GM12892 (cell line): ENCODE data around the gene PPP2R5C.

Experiments
- DNase-seq: peaks from one replicate; pipeline ENCODE4 v3.0.0; 2011; ENCODE audit not compliant: insufficient read length
- FAIRE-seq: peaks from 2 replicates; lab custom pipeline; 2011; peaks lifted over from hg19 to GRCh38; lab: Jason Lieb, UNC
- POLR2A ChIP-seq: IDR thresholded peaks from 2 replicates; pipeline ENCODE4 v1.6.1; 2011; ENCODE audit warnings: low read depth, low read length, control low read depth
- POLR2AphosphoS5 ChIP-seq: IDR thresholded peaks from 2 replicates; pipeline ENCODE4 v1.6.1; 2011; ENCODE audit warnings: low read depth, low read length, control low read depth
- TAF1 ChIP-seq: IDR thresholded peaks from 2 replicates; pipeline ENCODE4 v1.6.1; 2011; ENCODE audit warnings: low read depth, mild to moderate bottlenecking, control low read depth, low read length, borderline replicate concordance

Gene PPP2R5C

DNA sequence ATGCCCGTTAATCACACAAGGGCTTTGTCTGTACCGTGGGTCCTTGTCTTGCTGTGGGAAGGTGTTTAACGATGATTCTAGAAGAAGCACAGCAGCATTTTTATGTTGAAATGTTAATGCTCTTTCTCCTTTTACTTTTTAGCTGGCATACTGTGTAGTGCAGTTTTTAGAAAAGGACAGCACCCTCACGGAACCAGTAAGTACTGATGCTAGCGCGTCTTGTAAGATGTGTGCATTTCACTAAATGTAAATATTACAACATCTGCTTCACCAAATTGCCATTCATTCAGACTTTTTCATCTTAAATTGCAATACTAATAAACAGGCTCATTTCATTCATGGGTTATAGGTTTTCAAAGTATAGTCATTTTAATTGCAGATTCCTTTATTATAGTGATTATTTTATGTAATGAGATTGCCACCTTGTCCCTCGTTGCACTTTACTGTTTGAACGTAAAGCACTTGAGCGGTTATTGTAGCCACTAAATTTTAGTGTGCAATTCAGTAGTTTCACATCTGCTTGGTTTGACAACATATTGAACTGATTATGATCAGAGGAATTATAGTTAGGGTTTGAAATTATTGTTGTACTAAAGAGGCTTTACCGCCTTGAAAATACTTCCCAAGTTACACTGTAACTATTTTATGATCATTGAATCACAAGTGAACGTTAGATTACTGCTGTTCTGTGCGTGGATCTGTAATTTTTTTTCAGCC, 133.0 kb downstream of the PPP2R5C start:
- no peak for FAIRE-seq
- DNase-seq: no peak
- no peak for TF ChIP-seq POLR2A

DNA sequence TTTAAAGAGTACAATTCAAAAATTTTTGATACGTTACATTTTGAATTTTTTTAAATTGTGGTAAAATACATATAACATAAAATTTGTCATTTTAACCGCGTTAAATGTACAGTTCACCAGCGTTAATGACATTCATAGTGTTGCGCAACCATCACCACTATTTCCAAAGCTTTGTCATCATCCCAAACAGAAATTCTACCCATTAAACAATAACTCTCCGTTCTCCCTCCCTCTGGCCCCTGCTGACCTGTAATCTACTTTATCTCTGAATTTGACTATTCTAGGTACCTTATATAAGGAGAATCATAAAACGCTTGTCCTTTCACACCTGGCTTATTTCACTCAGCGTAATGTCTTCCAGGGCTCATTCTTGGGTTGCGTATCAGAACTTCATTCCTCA, 133.7 kb downstream of the PPP2R5C start:
- DNase-seq (no peak), FAIRE-seq (no peak)
- TF ChIP-seq TAF1: no peak
- TF ChIP-seq POLR2A: no peak
- TF ChIP-seq POLR2AphosphoS5: no peak

DNA sequence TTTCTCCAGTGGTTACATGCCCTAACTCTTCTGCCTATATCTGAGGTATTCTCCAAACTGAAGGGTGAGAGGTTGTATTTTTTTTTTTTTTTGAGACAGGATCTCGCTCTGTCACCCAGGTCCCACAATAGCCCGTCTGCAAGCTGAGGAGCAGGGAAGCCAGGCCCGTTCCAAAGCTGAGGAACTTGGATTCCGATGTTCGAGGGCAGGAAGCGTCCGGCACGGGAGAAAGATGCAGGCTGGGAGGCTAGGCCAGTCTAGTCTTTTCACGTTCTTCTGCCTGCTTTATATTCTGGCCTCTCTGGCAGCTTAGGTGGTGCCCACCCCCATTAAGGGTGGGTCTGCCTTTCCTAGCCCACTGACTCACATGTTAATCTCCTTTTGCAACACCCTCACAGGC, 135.8 kb downstream of the PPP2R5C start:
- FAIRE-seq (no peak), DNase-seq (no peak)
- TF ChIP-seq POLR2AphosphoS5 (no peak), POLR2A (no peak), TAF1 (no peak)

DNA sequence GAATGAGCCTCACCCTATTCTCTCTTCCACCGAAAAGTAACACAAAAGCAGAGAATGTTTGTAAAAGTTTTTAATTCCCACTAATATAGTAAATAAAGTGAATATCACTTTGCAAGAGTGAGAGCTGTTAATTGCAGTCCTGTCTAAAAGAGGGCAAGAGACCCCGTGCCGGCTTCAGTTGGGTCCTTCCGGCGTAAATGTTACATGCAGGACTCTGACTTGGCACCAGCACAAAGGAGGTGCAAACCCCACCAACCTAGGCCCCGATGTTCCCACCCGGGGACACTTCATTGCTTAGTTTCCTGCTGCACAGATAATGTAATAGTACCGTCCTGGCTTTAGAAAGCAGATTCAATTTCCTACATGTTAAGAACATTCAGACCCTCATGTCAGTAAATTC, 136.9 kb downstream of the PPP2R5C start:
- FAIRE-seq (no peak), DNase-seq (no peak)
- TF ChIP-seq POLR2AphosphoS5 (no peak), TAF1 (no peak), POLR2A (no peak)

DNA sequence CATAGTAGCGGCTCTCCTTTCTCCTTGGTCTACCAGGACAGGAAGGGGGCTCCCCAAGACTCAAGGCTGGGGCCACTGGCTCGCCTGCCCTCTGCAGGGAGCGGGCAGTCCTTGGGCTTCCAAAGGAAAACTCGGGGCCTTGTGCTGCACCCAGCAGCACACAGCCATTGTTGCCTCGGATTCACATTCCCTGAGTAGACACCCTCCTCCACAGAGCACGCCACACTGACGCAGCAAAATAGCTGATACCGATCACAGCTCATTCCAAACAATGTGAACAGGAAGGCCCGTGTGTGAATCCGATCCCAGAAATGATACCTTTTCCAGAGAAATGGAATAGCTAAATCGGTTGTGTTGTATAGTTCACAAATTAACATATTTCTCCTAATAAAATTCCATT, 137.8 kb downstream of the PPP2R5C start:
- no peak for TF ChIP-seq POLR2AphosphoS5
- no peak for TF ChIP-seq POLR2A
- no peak for TF ChIP-seq TAF1
- FAIRE-seq: no peak
- DNase-seq: no peak

DNA sequence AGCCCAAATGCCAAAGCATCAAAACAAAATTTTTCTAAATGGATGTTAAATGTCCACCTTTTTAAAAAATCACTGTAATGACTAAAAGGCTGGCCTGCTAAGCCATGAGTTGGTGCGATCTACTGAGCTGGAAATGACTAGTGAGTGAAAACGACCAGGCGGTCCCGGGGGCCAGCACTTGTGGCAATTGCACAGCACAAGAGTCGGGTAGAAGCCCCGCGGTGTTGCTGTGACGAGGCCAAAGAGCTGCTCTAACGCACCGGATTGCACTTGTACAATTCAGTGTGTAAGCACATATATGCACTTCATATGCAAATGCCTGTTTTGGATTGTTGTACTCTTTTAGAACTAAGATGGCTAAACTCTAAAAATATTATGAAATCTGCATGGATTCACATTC, 138.7 kb downstream of the PPP2R5C start:
- TF ChIP-seq TAF1 (no peak), POLR2AphosphoS5 (no peak), POLR2A (no peak)
- DNase-seq: no peak
- FAIRE-seq: no peak

DNA sequence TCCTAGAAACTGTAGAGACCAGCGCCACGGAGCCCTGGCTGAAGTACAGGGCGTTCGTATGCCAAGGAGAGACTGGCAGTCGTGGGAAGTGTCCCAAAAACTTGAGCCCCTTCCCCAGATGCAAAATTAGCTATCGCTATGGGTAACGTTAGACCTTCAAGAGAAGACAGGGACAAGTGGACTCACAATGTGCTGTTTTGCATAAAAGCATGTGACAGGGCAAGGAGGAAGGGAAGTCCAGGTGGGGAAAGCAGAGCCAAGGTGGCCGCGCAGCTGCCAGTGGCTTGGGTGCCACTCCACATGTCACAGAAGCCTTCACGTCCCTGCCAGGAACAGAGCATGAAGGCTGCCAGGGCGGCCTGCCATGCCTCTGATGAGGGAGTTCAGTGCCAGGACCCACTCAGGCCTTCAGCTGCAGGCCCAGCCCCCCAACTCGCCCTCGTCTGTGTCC, 141.6 kb downstream of the PPP2R5C start:
- TF ChIP-seq TAF1: no peak
- no peak for TF ChIP-seq POLR2AphosphoS5
- no peak for TF ChIP-seq POLR2A
- FAIRE-seq: no peak
- no peak for DNase-seq

DNA sequence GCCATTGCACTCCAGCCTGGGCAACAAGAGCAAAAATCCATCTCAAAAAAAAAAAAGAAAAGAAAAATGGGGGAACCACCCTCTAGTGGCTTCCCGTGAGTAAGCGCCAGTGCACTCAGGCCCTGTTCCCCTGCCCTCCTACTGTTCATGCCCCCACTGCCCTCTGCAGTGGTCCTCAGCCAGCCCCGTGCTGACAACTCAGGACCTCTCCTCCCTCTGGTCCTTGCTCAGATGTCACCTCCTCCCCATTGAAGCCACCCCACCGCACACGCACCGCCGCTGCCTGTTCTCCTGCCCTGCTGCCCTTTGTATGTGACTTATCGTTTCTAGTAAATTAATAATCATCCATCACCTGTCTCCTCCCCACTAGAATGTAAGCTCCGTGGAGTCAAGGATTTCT, 144.1 kb downstream of the PPP2R5C start:
- DNase-seq (no peak), FAIRE-seq (no peak)
- TF ChIP-seq POLR2A: no peak
- no peak for TF ChIP-seq POLR2AphosphoS5
- TF ChIP-seq TAF1: no peak

DNA sequence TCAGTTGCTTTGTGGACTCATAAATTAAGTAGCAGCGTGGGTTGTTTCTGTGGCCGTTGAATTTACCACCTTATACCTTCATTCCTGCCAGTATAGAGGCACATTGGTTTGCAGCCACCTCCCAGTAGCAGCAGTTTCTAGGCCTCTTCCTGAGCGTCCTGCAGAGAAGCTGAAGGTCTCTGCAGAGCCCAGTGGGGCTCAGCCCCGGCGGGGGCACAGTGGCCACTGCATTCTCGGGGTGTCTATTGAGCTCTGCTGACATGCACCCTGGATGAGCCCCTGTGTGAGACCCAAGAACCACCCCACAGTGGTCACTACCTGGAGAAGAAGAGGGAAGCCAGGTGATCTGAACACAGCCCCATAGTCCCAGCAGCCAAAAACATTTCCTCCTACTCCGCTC, 145.1 kb downstream of the PPP2R5C start:
- DNase-seq (no peak), FAIRE-seq (no peak)
- TF ChIP-seq POLR2A (no peak), TAF1 (no peak), POLR2AphosphoS5 (no peak)

DNA sequence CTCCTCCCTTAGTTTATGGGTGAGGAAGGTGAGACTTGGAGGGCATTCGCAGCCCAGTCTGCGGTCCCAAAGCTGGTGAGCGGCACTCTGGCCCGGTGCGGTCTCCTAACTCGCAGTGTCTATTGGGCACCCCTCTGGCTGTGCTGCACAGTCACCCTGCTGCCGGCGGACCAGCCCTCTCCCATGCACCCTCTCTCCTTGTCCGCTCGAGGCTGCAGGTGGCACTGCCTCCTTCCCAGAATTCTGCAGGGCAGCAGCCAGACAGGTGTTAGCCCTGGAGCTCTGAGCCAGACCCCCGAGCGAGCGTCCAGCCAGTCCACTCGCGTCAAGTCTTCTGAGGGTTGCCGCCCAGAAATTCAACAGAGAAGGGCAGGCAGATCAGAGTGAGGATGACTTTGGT, 146.1 kb downstream of the PPP2R5C start:
- DNase-seq (no peak), FAIRE-seq (no peak)

DNA sequence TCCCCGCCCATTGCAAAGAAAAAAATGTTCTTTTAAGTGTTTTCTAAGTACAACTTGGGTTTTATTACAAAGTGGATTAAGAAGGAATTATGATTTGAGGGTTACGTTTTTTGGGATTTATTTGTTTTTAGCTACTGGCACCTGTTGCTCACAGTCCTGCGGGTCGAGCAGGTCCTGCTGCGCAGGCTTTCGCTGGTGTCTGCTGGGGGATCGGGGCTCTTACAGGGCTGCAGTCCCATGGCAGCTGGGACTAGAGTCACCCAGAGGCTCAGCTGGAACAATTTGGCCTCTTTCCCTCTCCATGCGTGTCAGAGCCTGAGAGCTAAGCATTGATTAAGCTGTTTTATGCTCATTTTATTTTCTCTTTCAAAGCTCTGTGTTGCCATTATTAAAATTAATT, 147.3 kb downstream of the PPP2R5C start:
- TF ChIP-seq POLR2AphosphoS5: no peak
- no peak for TF ChIP-seq TAF1
- TF ChIP-seq POLR2A: no peak
- FAIRE-seq (no peak), DNase-seq (no peak)

More for the DNA sequence above, 146.1 kb downstream of the PPP2R5C start:
- TF ChIP-seq POLR2AphosphoS5 (no peak), POLR2A (no peak), TAF1 (no peak)

DNA sequence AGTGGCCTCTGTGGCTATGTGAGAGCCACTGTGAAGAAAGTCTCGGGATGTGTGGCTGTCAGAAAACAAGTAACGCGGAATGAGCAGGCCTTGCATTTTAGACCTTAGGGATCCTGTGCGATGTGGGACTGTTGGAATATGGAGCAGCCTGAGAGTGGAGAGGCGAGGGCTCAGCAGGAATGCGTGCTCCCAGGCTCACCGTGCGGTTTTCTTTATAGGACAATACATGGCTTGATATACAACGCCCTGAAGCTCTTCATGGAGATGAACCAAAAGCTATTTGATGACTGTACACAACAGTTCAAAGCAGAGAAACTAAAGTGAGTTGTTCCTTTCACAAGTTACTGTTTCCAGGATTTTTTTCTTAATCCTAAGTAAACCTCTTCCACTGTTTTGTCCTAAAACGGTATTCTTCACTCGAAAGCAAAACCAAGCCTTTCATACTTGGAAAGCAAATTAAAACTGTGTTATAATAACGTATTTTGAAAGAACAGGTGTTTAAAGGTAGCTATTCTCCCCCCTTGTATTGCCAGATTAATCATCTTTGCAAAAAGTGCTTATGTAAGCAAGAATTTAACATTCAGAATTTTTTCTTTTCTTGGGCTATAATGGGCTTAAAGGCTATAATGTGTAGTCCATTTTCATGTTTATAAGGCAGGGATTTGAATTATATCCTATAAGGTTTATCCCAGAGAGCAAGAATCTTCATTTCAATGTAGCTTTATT, 148.0 kb downstream of the PPP2R5C start:
- DNase-seq (no peak), FAIRE-seq (no peak)
- TF ChIP-seq POLR2AphosphoS5 (no peak), POLR2A (no peak), TAF1 (no peak)
